ENCODE results near the gene DPP8.

DPP8 gene

GRCh38 chr15:65529762-65530317, 12.4 kb upstream of the DPP8 start:
- Histone ChIP-seq H2AFZ (peak overlapping the region; percentile 97), H3K4me3 (ENCODE audit: low read depth, low read length) (peak overlapping the region; percentile 84), H3K79me2 (peaks cover 10% of the 10 kb centered on the region), H3K9me3 (ENCODE audit: control insufficient read depth, low read length) (no peaks in the 10 kb centered on the region), H3K27ac (peak overlapping the region; percentile 49), H3K27me3 (ENCODE audit: control insufficient read depth, insufficient read depth, low read length) (no peaks in the 10 kb centered on the region), H3K36me3 (ENCODE audit: control insufficient read depth, insufficient read depth, low read length) (no peaks in the 10 kb centered on the region), H3K9ac (no peak overlapping the region), H3K4me1 (no peaks in the 10 kb centered on the region), H3K4me2 (ENCODE audit: low read length) (peak overlapping the region; percentile 93)
- no peak for TF ChIP-seq CTCF (IDR thresholded peaks at IDR 0.05)

- H3K4me1 ChIP-seq: no peaks in the 10 kb centered on the region
- H3K4me2 ChIP-seq (ENCODE audit: low read length): no peak overlapping the region
- H3K9ac ChIP-seq: no peak overlapping the region
- no peak overlapping the region for H2AFZ ChIP-seq
- no peaks in the 10 kb centered on the region for H3K27me3 ChIP-seq (ENCODE audit: control insufficient read depth, insufficient read depth, low read length)
- no peak overlapping the region for H3K27ac ChIP-seq
- peaks cover 7% of the 10 kb centered on the region for H3K79me2 ChIP-seq
- H3K9me3 ChIP-seq (ENCODE audit: control insufficient read depth, low read length): no peaks in the 10 kb centered on the region
- no peaks in the 10 kb centered on the region for H3K36me3 ChIP-seq (ENCODE audit: control insufficient read depth, insufficient read depth, low read length)
- TF ChIP-seq CTCF (IDR thresholded peaks at IDR 0.05): no peak
- H3K4me3 ChIP-seq (ENCODE audit: low read depth, low read length): no peak overlapping the region
These were observed 11.1 kb upstream of the DPP8 start for GRCh38 chr15:65528461-65529060.

- no peak for TF ChIP-seq CTCF (IDR thresholded peaks at IDR 0.05)
- H3K27ac ChIP-seq: no peak overlapping the region
- H3K9ac ChIP-seq: no peak overlapping the region
- H3K27me3 ChIP-seq (ENCODE audit: control insufficient read depth, insufficient read depth, low read length): no peaks in the 10 kb centered on the region
- no peak overlapping the region for H2AFZ ChIP-seq
- H3K36me3 ChIP-seq (ENCODE audit: control insufficient read depth, insufficient read depth, low read length): no peaks in the 10 kb centered on the region
- H3K4me3 ChIP-seq (ENCODE audit: low read depth, low read length): no peak overlapping the region
- no peaks in the 10 kb centered on the region for H3K9me3 ChIP-seq (ENCODE audit: control insufficient read depth, low read length)
- H3K4me1 ChIP-seq: no peaks in the 10 kb centered on the region
- peaks cover 5% of the 10 kb centered on the region for H3K79me2 ChIP-seq
- H3K4me2 ChIP-seq (ENCODE audit: low read length): no peak overlapping the region
These were observed 8.1 kb upstream of the DPP8 start for GRCh38 chr15:65525622-65526021.

DNA sequence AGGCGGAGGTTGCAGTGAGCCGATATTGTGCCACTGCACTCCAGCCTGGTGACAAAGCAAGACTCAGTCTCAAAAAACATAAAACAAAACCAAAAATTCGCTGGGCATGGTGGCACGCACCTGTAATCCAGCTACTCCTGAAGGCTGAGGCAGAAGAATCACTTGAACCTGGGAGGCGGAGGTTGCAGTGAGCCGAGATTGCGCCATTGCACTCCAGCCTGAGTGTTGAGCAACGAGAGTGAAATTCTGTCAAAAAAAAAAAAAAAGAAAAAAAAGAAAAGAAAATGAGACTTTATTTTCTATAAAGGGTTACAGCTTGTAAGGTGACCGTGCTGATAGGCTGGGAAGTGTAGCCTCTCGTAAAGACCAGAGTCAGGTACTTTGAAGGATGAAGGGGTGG, 6.7 kb upstream of the DPP8 start:
- Histone ChIP-seq H3K27me3 (ENCODE audit: control insufficient read depth, insufficient read depth, low read length) (no peaks in the 10 kb centered on the region), H2AFZ (no peak overlapping the region), H3K79me2 (no peaks in the 10 kb centered on the region), H3K4me3 (ENCODE audit: low read depth, low read length) (no peak overlapping the region), H3K9ac (no peak overlapping the region), H3K4me1 (no peaks in the 10 kb centered on the region), H3K9me3 (ENCODE audit: control insufficient read depth, low read length) (no peaks in the 10 kb centered on the region), H3K4me2 (ENCODE audit: low read length) (no peak overlapping the region), H3K36me3 (ENCODE audit: control insufficient read depth, insufficient read depth, low read length) (no peaks in the 10 kb centered on the region), H3K27ac (no peak overlapping the region)
- no peak for TF ChIP-seq CTCF (IDR thresholded peaks at IDR 0.05)

GRCh38 chr15:65521350-65521749, 3.9 kb upstream of the DPP8 start:
- peaks cover 3% of the 10 kb centered on the region for H3K4me1 ChIP-seq
- H3K9me3 ChIP-seq (ENCODE audit: control insufficient read depth, low read length): no peaks in the 10 kb centered on the region
- H3K4me3 ChIP-seq (ENCODE audit: low read depth, low read length): no peak overlapping the region
- no peak overlapping the region for H2AFZ ChIP-seq
- H3K36me3 ChIP-seq (ENCODE audit: control insufficient read depth, insufficient read depth, low read length): no peaks in the 10 kb centered on the region
- peaks cover 8% of the 10 kb centered on the region for H3K79me2 ChIP-seq
- no peak for TF ChIP-seq CTCF (IDR thresholded peaks at IDR 0.05)
- no peak overlapping the region for H3K4me2 ChIP-seq (ENCODE audit: low read length)
- H3K27me3 ChIP-seq (ENCODE audit: control insufficient read depth, insufficient read depth, low read length): no peaks in the 10 kb centered on the region
- H3K27ac ChIP-seq: no peak overlapping the region
- no peak overlapping the region for H3K9ac ChIP-seq
